LNCaP clone FGC (cell line): ENCODE data around the gene PERM1.
"Not testable (repeated sequence)": the region's sequence is repeated elsewhere in the genome, so short reads cannot be mapped to it uniquely, and the experiment has no call there.

ENCODE experiments used
- DNase-seq: peaks from one replicate; pipeline ENCODE4 v3.0.0-alpha.2; 2011; ENCODE audit warnings: low read depth
- H3K4me3 ChIP-seq: 2 replicates; pipeline ENCODE4 v1.5.1; 2011; ENCODE audit warnings: mild to moderate bottlenecking, low read depth, low read length, control low read depth
- CTCF ChIP-seq: IDR thresholded peaks from 2 replicates; pipeline ENCODE4 v1.5.1; 2012; ENCODE audit warnings: mild to moderate bottlenecking; ENCODE audit not compliant: control insufficient read depth, insufficient read depth; ENCODE audit errors: extremely low read depth

PERM1 gene

GRCh38 chr1:997993-998744, 16.3 kb upstream of the PERM1 start:
- H3K4me3 ChIP-seq = peak overlapping the region; percentile 78
- DNase-seq = no peak
- TF ChIP-seq CTCF = no peak

GRCh38 chr1:997713-997992, 15.8 kb upstream of the PERM1 start:
- no peak for DNase-seq
- no peak for TF ChIP-seq CTCF
- H3K4me3 ChIP-seq = no peak overlapping the region

GRCh38 chr1:996851-997712, 15.2 kb upstream of the PERM1 start:
- H3K4me3 ChIP-seq = no peak overlapping the region
- no peak for TF ChIP-seq CTCF

GRCh38 chr1:995665-996633, 14.1 kb upstream of the PERM1 start:
- no peak for TF ChIP-seq CTCF
- no peak for DNase-seq
- H3K4me3 ChIP-seq = no peak overlapping the region

More at GRCh38 chr1:996851-997712, 15.2 kb upstream of the PERM1 start:
- no peak for DNase-seq

GRCh38 chr1:994546-994945, 12.7 kb upstream of the PERM1 start:
- H3K4me3 ChIP-seq, DNase-seq: not testable (repeated sequence)

GRCh38 chr1:993379-993995, 11.6 kb upstream of the PERM1 start:
- TF ChIP-seq CTCF = no peak
- no peak overlapping the region for H3K4me3 ChIP-seq
- no peak for DNase-seq

GRCh38 chr1:992362-992761, 10.5 kb upstream of the PERM1 start:
- H3K4me3 ChIP-seq = no peak overlapping the region
- no peak for TF ChIP-seq CTCF
- no peak for DNase-seq
